Measurements from ENCODE around the gene SMAD2. TPM values are rescaled to one million over a fixed set of nuclear protein-coding genes. Genes with fewer than 3 reads are reported as not detected.
"Not testable (repeated sequence)": the region's sequence is repeated elsewhere in the genome, so short reads cannot be mapped to it uniquely, and the experiment has no call there.

SMAD2 gene
- total RNA-seq, 2 experiments from 2014 or later = 40.4 to 81.1 TPM

DNA sequence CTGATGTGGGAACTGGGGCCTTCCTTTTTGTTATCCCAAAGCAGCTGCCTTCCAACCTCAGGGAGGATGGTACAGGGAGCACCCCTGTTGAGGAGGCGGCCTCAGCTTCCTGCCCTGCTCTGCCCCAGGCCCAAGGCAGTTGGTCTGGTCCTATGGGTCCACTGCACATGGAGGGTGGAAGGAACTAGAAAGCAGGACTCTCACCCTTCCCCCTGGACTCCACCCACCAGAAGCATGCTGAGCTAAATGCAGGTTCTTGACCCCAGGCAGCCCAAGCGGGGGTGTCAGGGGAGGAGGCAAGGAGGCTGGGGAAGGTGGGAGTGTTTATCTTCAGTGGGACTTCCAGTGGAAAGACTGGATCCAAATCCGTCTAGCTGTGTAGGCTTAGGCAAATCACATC is 158.5 kb downstream of the SMAD2 start:
- POLR2A ChIA-PET = no interaction called here

DNA sequence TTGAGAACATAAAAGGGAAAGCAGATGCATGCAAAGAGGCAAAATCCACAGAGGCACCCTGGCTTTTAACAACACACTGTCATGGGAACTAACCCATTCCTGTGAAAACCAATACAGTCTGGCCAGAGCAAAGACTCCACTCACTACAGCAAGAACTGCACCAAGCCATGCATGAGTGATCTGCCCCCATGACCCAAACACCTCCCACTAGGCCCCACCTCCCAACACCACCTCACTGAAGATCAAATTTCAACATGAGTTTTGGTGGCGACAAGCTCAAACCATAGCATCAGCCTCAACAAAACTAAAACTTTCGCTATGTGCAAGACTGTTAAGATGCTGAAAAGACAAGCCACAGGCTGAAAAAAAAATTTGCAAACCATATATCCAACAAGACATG is 162.8 kb downstream of the SMAD2 start:
- TF ChIP-seq, protein P1, sequence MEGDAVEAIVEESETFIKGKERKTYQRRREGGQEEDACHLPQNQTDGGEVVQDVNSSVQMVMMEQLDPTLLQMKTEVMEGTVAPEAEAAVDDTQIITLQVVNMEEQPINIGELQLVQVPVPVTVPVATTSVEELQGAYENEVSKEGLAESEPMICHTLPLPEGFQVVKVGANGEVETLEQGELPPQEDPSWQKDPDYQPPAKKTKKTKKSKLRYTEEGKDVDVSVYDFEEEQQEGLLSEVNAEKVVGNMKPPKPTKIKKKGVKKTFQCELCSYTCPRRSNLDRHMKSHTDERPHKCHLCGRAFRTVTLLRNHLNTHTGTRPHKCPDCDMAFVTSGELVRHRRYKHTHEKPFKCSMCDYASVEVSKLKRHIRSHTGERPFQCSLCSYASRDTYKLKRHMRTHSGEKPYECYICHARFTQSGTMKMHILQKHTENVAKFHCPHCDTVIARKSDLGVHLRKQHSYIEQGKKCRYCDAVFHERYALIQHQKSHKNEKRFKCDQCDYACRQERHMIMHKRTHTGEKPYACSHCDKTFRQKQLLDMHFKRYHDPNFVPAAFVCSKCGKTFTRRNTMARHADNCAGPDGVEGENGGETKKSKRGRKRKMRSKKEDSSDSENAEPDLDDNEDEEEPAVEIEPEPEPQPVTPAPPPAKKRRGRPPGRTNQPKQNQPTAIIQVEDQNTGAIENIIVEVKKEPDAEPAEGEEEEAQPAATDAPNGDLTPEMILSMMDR (conservative IDR thresholded peaks at IDR 0.05; ENCODE audit: low read length) = no peak
- TF ChIP-seq EZH2phosphoT487 (IDR thresholded peaks at IDR 0.05; ENCODE audit: borderline replicate concordance, low read depth, low read length) = no peak
- no peaks in the 10 kb centered on the region for H3K79me2 ChIP-seq (ENCODE audit: insufficient read depth, low read depth, low read length)
- no peaks in the 10 kb centered on the region for H3K9me3 ChIP-seq (ENCODE audit: low read length)
- H3K4me3 ChIP-seq (ENCODE audit: low read depth, low read length, poor library complexity, severe bottlenecking) = no peak overlapping the region
- no peak for DNase-seq (ENCODE audit: low spot score)
- no peaks in the 10 kb centered on the region for H4K20me1 ChIP-seq (ENCODE audit: insufficient read depth, low read length)
- ChIA-PET POLR2A (no interaction called here), CTCF (ENCODE audit: unreplicated experiment) (no interaction called here)
- no peak overlapping the region for H3K27ac ChIP-seq (ENCODE audit: low read depth, low read length, poor library complexity, severe bottlenecking)
- no peak overlapping the region for H3K4me2 ChIP-seq (ENCODE audit: low read length)
- no peak overlapping the region for H2AFZ ChIP-seq (ENCODE audit: low read length)
- no peaks in the 10 kb centered on the region for H3K4me1 ChIP-seq (ENCODE audit: insufficient read depth, low read length, poor library complexity, severe bottlenecking)
- H3K9me2 ChIP-seq (ENCODE audit: insufficient read depth, low read length) = no peaks in the 10 kb centered on the region
- H3K36me3 ChIP-seq (ENCODE audit: insufficient read depth, low read length) = no peaks in the 10 kb centered on the region
- no TSS peak for BruUV-seq (replicated peaks)
- intact Hi-C loops (cut with micrococcal nuclease; ENCODE audit: unreplicated experiment) = no loop called here

More for the DNA sequence above, 158.5 kb downstream of the SMAD2 start:
- H3K4me1 ChIP-seq (ENCODE audit: insufficient read depth, low read length, poor library complexity, severe bottlenecking) = no peaks in the 10 kb centered on the region
- TF ChIP-seq, protein P1 (conservative IDR thresholded peaks at IDR 0.05; ENCODE audit: low read length) = no peak
- TF ChIP-seq EZH2phosphoT487 (IDR thresholded peaks at IDR 0.05; ENCODE audit: borderline replicate concordance, low read depth, low read length) = no peak
- H4K20me1 ChIP-seq (ENCODE audit: insufficient read depth, low read length) = no peaks in the 10 kb centered on the region
- intact Hi-C loops (cut with micrococcal nuclease; ENCODE audit: unreplicated experiment) = loop anchor here (1.0 kb wide), 1 partner anchor 250 kb away; no protein-coding TSS in a partner anchor
- H3K4me3 ChIP-seq (ENCODE audit: low read depth, low read length, poor library complexity, severe bottlenecking) = no peak overlapping the region
- no peak for DNase-seq (ENCODE audit: low spot score)
- no peak overlapping the region for H2AFZ ChIP-seq (ENCODE audit: low read length)
- CTCF ChIA-PET (ENCODE audit: unreplicated experiment) = no interaction called here
- H3K27ac ChIP-seq (ENCODE audit: low read depth, low read length, poor library complexity, severe bottlenecking) = no peak overlapping the region
- H3K4me2 ChIP-seq (ENCODE audit: low read length) = no peak overlapping the region
- H3K9me2 ChIP-seq (ENCODE audit: insufficient read depth, low read length) = no peaks in the 10 kb centered on the region
- no peaks in the 10 kb centered on the region for H3K9me3 ChIP-seq (ENCODE audit: low read length)
- no TSS peak for BruUV-seq (replicated peaks)
- H3K79me2 ChIP-seq (ENCODE audit: insufficient read depth, low read depth, low read length) = no peaks in the 10 kb centered on the region
- H3K36me3 ChIP-seq (ENCODE audit: insufficient read depth, low read length) = no peaks in the 10 kb centered on the region

DNA sequence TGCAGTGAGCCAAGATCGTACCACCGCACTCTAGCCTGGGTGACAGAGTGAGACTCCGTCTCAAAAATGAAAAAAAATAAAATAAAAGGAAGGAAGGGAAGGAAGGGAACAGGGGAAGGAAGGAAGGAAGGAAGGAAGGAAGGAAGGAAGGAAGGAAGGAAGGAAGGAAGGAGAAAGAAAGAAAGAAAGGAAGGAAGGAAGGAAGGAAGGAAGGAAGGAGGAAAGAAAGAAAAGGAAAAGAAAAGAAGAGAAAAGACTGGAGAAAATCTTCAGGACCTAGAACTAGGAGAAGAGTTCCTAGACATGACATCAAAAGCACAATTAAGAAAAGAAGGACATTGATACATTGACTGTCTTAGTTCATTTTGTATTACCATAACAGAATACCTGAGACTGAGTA is 163.3 kb downstream of the SMAD2 start:
- CTCF ChIA-PET (ENCODE audit: unreplicated experiment); intact Hi-C loops (cut with micrococcal nuclease; ENCODE audit: unreplicated experiment); H3K27ac ChIP-seq (ENCODE audit: low read depth, low read length, poor library complexity, severe bottlenecking); H3K79me2 ChIP-seq (ENCODE audit: insufficient read depth, low read depth, low read length); H3K9me3 ChIP-seq (ENCODE audit: low read length); H3K9me2 ChIP-seq (ENCODE audit: insufficient read depth, low read length); H2AFZ ChIP-seq (ENCODE audit: low read length); H3K4me1 ChIP-seq (ENCODE audit: insufficient read depth, low read length, poor library complexity, severe bottlenecking); POLR2A ChIA-PET; H3K4me2 ChIP-seq (ENCODE audit: low read length); H4K20me1 ChIP-seq (ENCODE audit: insufficient read depth, low read length); H3K36me3 ChIP-seq (ENCODE audit: insufficient read depth, low read length); BruUV-seq (replicated peaks); H3K4me3 ChIP-seq (ENCODE audit: low read depth, low read length, poor library complexity, severe bottlenecking); DNase-seq (ENCODE audit: low spot score): not testable (repeated sequence)

Small RNA genes lying within 50 kb of the gene (small RNA-seq; reads per million reads assigned to genes)
- not detected for gene AC120349.2
- not detected for gene MTCO2P2
